Islet of Langerhans (tissue), 1 donor: ENCODE measurements around the gene BEX4.
"Not testable (repeated sequence)": the region's sequence is repeated elsewhere in the genome, so short reads cannot be mapped to it uniquely, and the experiment has no call there.

Experiments
- FAIRE-seq: peaks from one replicate; lab custom pipeline; 2011; peaks lifted over from hg19 to GRCh38; lab: Jason Lieb, UNC

BEX4 gene

GRCh38 chrX:103214870-103215424 is at the start of gene BEX4:
Gene BEX4, plus strand, starts transcription at chrX:103215108. Its CDS starts 1,046 bp downstream, at chrX:103216154.
- no peak for FAIRE-seq

GRCh38 chrX:103170216-103170615 is 44.7 kb upstream of the BEX4 start:
- no peak for FAIRE-seq

GRCh38 chrX:103171353-103171752 is 43.6 kb upstream of the BEX4 start:
- no peak for FAIRE-seq

- FAIRE-seq, result not testable (repeated sequence)
Observed at GRCh38 chrX:103175256-103175655, 39.7 kb upstream of the BEX4 start.

- FAIRE-seq, result peak; percentile 91
Observed at GRCh38 chrX:103175944-103176753, 38.8 kb upstream of the BEX4 start.

- no peak for FAIRE-seq
Observed at GRCh38 chrX:103177556-103177955, 37.4 kb upstream of the BEX4 start.

- peak; percentile 99 for FAIRE-seq
Observed at GRCh38 chrX:103183912-103184311, 31.0 kb upstream of the BEX4 start.

GRCh38 chrX:103187953-103188475 is 26.9 kb upstream of the BEX4 start:
- peak; percentile 88 for FAIRE-seq

- FAIRE-seq, result no peak
Observed at GRCh38 chrX:103197721-103198306, 17.1 kb upstream of the BEX4 start.

GRCh38 chrX:103198668-103199067 is 16.2 kb upstream of the BEX4 start:
- FAIRE-seq, result not testable (repeated sequence)

GRCh38 chrX:103201041-103201440 is 13.9 kb upstream of the BEX4 start:
- no peak for FAIRE-seq

GRCh38 chrX:103210056-103210455 is 4.9 kb upstream of the BEX4 start:
- no peak for FAIRE-seq

GRCh38 chrX:103211012-103211715 is 3.7 kb upstream of the BEX4 start:
- FAIRE-seq, result no peak

GRCh38 chrX:103212749-103213457 is 2.0 kb upstream of the BEX4 start:
- no peak for FAIRE-seq

GRCh38 chrX:103215425-103215991 is 600 bp downstream of the BEX4 start:
- FAIRE-seq, result no peak

GRCh38 chrX:103220511-103221323 is 5.8 kb downstream of the BEX4 start:
- FAIRE-seq, result no peak

GRCh38 chrX:103225918-103226317 is 11.0 kb downstream of the BEX4 start:
- not testable (repeated sequence) for FAIRE-seq

GRCh38 chrX:103233263-103233662 is 18.4 kb downstream of the BEX4 start:
- no peak for FAIRE-seq

- no peak for FAIRE-seq
Observed at GRCh38 chrX:103234869-103235268, 20.0 kb downstream of the BEX4 start.

GRCh38 chrX:103235608-103236007 is 20.7 kb downstream of the BEX4 start:
- not testable (repeated sequence) for FAIRE-seq

GRCh38 chrX:103236296-103236695 is 21.4 kb downstream of the BEX4 start:
- FAIRE-seq, result no peak
